Common myeloid progenitor, CD34-positive (primary cell): ENCODE measurements around the gene ZSCAN29.
"Not testable (repeated sequence)": the region's sequence is repeated elsewhere in the genome, so short reads cannot be mapped to it uniquely, and the experiment has no call there.

ENCODE experiments used
- CTCF ChIA-PET: fragments of 350-600 bp; sonication (Branson Sonifier 250); formaldehyde crosslinking; loops from one replicate; lab custom pipeline; 2021; ENCODE audit warnings: antibody characterized with exemption; lab: Charles Lee
- POLR2A ChIA-PET: fragments of 350-600 bp; sonication (Branson Sonifier 250); formaldehyde crosslinking; loops from one replicate; lab custom pipeline; 2021; ENCODE audit warnings: antibody characterized with exemption; lab: Charles Lee
- DNase-seq, 3 donors: peaks; one replicate each; pipeline versions ENCODE4 v3.0.0 to v3.0.0-alpha.2; 2013
- H3K27ac ChIP-seq, 2 experiments: 1 replicate in 1 of 2; 2 replicates in 1 of 2; pipeline ENCODE4 v1.7.0; 2013; ENCODE audit warnings: inconsistent platforms in 2 of 2, low read length in 2 of 2, mild to moderate bottlenecking in 2 of 2, low read depth in 1 of 2, moderate library complexity in 1 of 2; ENCODE audit not compliant: severe bottlenecking in 2 of 2, insufficient read depth in 1 of 2, poor library complexity in 1 of 2
- H3K27me3 ChIP-seq, 5 experiments: replicated peaks in 2 of 5; 1 replicate in 3 of 5; 2 replicates in 2 of 5; pipeline versions ENCODE4 v1.6.1 to v1.7.0; 2013; ENCODE audit warnings: low read length in 4 of 5, mild to moderate bottlenecking in 2 of 5, moderate library complexity in 2 of 5, inconsistent platforms in 1 of 5; ENCODE audit not compliant: insufficient read depth in 5 of 5, control insufficient read depth in 4 of 5
- H3K36me3 ChIP-seq, 4 experiments: 1 replicate in 2 of 4; 2 replicates in 2 of 4; pipeline versions ENCODE4 v1.6.1 to v1.7.0; 2013; ENCODE audit warnings: low read length in 3 of 4, control low read depth in 1 of 4, mild to moderate bottlenecking in 1 of 4; ENCODE audit not compliant: control insufficient read depth in 4 of 4, insufficient read depth in 4 of 4
- H3K4me1 ChIP-seq, 4 experiments: 1 replicate in 3 of 4; 2 replicates in 1 of 4; pipeline versions ENCODE4 v1.6.1 to v1.7.1; 2013; ENCODE audit warnings: low read length in 3 of 4, mild to moderate bottlenecking in 3 of 4, control low read depth in 1 of 4, inconsistent platforms in 1 of 4, moderate library complexity in 1 of 4; ENCODE audit not compliant: control insufficient read depth in 4 of 4, insufficient read depth in 4 of 4; ENCODE audit errors: control extremely low read depth in 1 of 4
- H3K4me3 ChIP-seq, 7 experiments: 1 replicate in 4 of 7; 2 replicates in 3 of 7; pipeline versions ENCODE4 v1.5.1 to v1.7.0; 2013; ENCODE audit warnings: mild to moderate bottlenecking in 7 of 7, low read length in 6 of 7, moderate library complexity in 6 of 7, inconsistent platforms in 2 of 7, low read depth in 2 of 7, control low read depth in 1 of 7; ENCODE audit not compliant: insufficient read depth in 4 of 7, control insufficient read depth in 1 of 7; ENCODE audit errors: extremely low read depth in 1 of 7
- H3K9me3 ChIP-seq, 5 experiments: 1 replicate in 4 of 5; 2 replicates in 1 of 5; pipeline versions ENCODE4 v1.6.1 to v1.7.1; 2013; ENCODE audit warnings: low read length in 4 of 5, mild to moderate bottlenecking in 2 of 5, inconsistent platforms in 1 of 5, low read depth in 1 of 5, moderate library complexity in 1 of 5; ENCODE audit not compliant: control insufficient read depth in 4 of 5, insufficient read depth in 2 of 5; ENCODE audit errors: control extremely low read depth in 1 of 5
- WGBS: methylation state at CpG from one replicate; pipeline ENCODE4 v1.1.5; 2013; ENCODE audit not compliant: insufficient coverage; 5-methylcytosine and 5-hydroxymethylcytosine counted together

The ZSCAN29 gene

DNA sequence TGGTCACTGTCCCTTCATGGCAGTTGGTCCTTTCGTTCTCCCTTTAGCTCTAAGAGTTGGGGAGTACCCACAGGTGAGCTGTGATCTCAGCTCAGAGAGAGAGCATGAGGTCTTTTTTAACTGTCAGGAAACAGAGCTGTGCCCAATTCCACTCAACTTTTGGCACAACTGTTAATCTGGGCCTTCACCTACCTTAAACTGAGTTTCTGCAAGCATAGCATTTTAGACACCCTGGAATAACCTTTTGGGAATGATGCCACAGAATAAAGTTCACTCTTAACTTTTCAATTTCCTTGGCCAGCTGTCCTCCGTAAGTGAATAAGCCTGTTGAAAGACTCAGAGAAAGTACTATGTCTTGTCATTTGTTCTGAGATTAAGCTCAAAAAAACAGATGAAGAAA is 36.0 kb upstream of the ZSCAN29 start:
- DNase-seq: no peak
- H3K4me1 ChIP-seq: no peaks in the 10 kb centered on the region
- 100% methylated on average over 1 of the region's 2 CpGs for WGBS
- CTCF ChIA-PET: interaction anchor here (1.1 to 1.6 kb wide), 2 partner anchors 11 to 17 kb away, joined by 3 to 5 read pairs; no protein-coding TSS in a partner anchor
- H3K4me3 ChIP-seq: no peak overlapping the region
- H3K36me3 ChIP-seq: peaks cover 25 to 92% (median 61%) of the 10 kb centered on the region in 4 experiments
- H3K9me3 ChIP-seq: no peaks in the 10 kb centered on the region
- POLR2A ChIA-PET: no interaction called here
- no peaks in the 10 kb centered on the region for H3K27me3 ChIP-seq
- no peak overlapping the region for H3K27ac ChIP-seq

DNA sequence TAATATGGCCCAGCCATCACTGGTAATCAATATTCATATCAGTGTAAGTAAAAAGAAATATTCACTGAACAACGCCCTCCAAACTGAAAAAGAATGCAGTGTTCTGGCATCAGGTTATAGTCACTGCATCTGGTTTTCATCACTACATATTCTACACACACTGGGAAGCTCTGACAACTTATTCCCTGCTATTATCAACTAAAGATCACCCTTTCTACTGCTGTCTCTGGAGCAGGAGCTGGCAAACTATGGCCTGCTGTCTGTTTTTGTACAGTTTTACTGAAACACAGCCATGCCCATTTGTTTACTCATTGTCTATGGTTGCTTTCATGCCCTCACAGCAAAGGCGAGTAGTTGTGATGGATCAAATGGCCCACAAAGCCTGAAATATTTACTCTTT is 35.3 kb upstream of the ZSCAN29 start:
- Histone ChIP-seq H3K36me3 (peaks cover 26 to 93% (median 63%) of the 10 kb centered on the region in 4 experiments), H3K9me3 (no peaks in the 10 kb centered on the region), H3K27me3 (no peaks in the 10 kb centered on the region), H3K4me1 (no peaks in the 10 kb centered on the region), H3K4me3 (no peak overlapping the region), H3K27ac (no peak overlapping the region)
- POLR2A ChIA-PET: no interaction called here
- DNase-seq: no peak
- WGBS: 100% methylated on average over 1 of the region's 2 CpGs
- CTCF ChIA-PET: interaction anchor here (1.6 kb wide), 1 partner anchor 11 kb away, joined by 5 read pairs; no protein-coding TSS in a partner anchor

DNA sequence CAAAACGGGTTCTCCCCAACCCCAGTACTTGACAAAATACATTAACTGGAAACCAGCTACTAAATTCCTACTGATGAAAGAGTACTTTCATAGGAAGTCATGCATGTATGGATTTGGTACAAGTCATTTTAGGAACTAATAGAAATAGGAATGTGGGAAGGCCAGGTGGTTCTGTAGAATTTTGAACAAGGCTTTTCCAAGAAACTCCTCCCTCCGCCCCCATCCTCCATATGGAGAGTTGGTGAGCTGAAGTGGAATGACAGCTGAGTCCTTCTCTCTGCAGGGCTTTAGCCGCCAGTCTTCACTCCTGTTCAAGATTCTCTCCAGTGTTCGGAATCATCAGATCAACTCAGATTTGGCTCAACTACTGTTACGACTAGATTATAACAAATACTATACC is 33.3 kb upstream of the ZSCAN29 start:
- peaks cover 28 to 94% (median 66%) of the 10 kb centered on the region in 4 experiments for H3K36me3 ChIP-seq
- no peak for DNase-seq
- no peak overlapping the region for H3K27ac ChIP-seq
- H3K9me3 ChIP-seq: no peaks in the 10 kb centered on the region
- ChIA-PET POLR2A (no interaction called here), CTCF (no interaction called here)
- H3K4me3 ChIP-seq: no peak overlapping the region
- H3K4me1 ChIP-seq: no peaks in the 10 kb centered on the region
- WGBS: no CpG with 5 or more reads among the region's 5 CpGs
- H3K27me3 ChIP-seq: no peaks in the 10 kb centered on the region

DNA sequence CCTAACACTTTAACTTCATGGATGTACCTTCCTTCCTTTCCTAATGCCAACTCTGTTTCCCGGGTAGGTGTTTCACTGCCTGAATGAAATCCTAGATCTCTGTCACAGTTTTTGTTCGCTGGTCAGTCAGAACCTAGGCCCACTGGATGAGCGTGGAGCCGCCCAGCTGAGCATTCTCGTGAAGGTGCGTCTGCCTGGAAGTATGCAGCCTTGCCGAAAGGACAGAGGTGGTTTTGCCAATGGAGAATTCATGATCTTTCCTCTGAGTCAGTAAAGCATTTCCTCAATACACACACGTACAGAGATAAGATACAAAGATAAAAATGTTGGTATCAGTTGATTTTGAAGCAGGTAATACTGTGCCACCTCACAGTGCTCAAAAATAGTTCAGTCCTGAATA is 32.8 kb upstream of the ZSCAN29 start:
- no peaks in the 10 kb centered on the region for H3K9me3 ChIP-seq
- no peak overlapping the region for H3K4me3 ChIP-seq
- no peaks in the 10 kb centered on the region for H3K4me1 ChIP-seq
- DNase-seq: no peak
- WGBS: 97% methylated on average over 6 of the region's 8 CpGs
- no peak overlapping the region for H3K27ac ChIP-seq
- POLR2A ChIA-PET: no interaction called here
- H3K27me3 ChIP-seq: no peaks in the 10 kb centered on the region
- H3K36me3 ChIP-seq: peaks cover 26 to 93% (median 65%) of the 10 kb centered on the region in 4 experiments
- CTCF ChIA-PET: no interaction called here

DNA sequence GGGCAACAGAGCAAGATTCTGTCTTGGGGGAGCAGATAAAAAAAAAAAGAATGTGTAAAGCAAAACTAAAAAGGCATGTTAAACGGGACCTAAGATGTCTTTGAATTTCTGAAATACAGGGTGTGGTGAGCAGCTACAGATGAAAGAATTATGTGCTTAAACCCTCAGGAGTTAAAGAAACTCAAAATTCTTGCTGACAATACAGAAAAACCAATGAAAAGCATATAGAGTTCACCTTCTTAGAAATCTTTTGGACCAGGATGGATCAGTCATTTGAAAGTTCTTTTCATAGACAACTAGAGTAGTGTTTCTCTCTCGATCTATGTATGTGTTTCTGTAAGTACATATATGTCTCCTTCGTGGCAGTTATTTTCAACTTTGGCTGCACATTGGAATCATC is 31.4 kb upstream of the ZSCAN29 start:
- Histone ChIP-seq H3K27me3 (no peaks in the 10 kb centered on the region), H3K27ac (no peak overlapping the region), H3K4me3 (no peak overlapping the region), H3K9me3 (no peaks in the 10 kb centered on the region), H3K4me1 (no peaks in the 10 kb centered on the region), H3K36me3 (peaks cover 30 to 93% (median 65%) of the 10 kb centered on the region in 4 experiments)
- WGBS: 100% methylated on average over 3 of the region's 3 CpGs
- POLR2A ChIA-PET: no interaction called here
- DNase-seq: no peak
- CTCF ChIA-PET: interaction anchor here (0.7 kb wide), 1 partner anchor 109 kb away, joined by 3 read pairs; no protein-coding TSS in a partner anchor

DNA sequence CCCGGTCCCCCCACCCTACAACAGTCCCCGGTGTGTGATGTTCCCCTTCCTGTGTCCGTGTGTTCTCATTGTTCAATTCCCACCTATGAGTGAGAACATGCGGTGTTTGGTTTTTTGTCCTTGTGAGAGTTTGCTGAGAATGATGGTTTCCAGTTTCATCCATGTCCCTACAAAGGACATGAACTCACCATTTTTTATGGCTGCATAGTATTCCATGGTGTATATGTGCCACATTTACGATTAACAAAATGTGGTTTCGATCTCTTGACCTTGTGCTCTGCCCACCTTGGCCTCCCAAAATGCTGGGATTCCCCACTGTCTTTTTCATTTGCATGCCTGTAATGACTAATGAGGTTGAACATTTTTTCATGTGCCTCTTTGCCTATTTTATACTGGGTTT is 22.7 kb upstream of the ZSCAN29 start:
- H3K36me3 ChIP-seq: peaks cover 28 to 62% (median 47%) of the 10 kb centered on the region in 4 experiments
- H3K4me1 ChIP-seq, H3K9me3 ChIP-seq, H3K27ac ChIP-seq, H3K27me3 ChIP-seq, CTCF ChIA-PET, H3K4me3 ChIP-seq, DNase-seq: not testable (repeated sequence)
- POLR2A ChIA-PET: interaction anchor here (0.6 kb wide), 1 partner anchor 68 kb away, joined by 3 read pairs; no protein-coding TSS in a partner anchor
- WGBS: 100% methylated on average over 1 of the region's 6 CpGs

DNA sequence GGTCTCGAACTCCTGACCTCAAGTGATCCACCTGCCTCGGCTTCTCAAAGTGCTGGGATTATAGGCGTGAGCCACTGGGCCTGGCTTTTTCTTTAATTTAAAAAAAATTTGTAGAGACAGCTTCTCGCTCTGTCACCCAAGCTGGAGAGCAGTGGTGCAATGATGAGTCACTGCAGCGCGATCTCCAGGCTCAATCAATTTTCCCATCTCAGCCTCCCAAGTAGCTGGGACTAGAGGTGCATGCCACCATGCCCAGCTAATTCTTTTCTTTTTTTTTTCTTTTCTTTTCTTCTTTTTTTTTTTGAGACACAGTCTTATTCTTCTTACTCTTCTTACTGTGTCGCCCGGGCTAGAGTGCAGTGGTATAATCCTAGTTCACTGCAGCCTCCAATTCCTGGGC is 19.9 kb upstream of the ZSCAN29 start:
- WGBS: 96% methylated on average over 6 of the region's 8 CpGs
- Histone ChIP-seq H3K9me3 (no peaks in the 10 kb centered on the region), H3K36me3 (peaks cover 21 to 53% (median 38%) of the 10 kb centered on the region in 4 experiments), H3K4me1 (no peaks in the 10 kb centered on the region), H3K4me3 (no peak overlapping the region), H3K27ac (no peak overlapping the region), H3K27me3 (no peaks in the 10 kb centered on the region)
- DNase-seq: no peak
- ChIA-PET POLR2A (no interaction called here), CTCF (interaction anchor here (0.6 to 1.8 kb wide), 3 partner anchors 10 to 860 kb away, joined by 3 to 4 read pairs (median 3); no protein-coding TSS in a partner anchor)
